Measurements from ENCODE around the gene PPP1R2C.

Gene PPP1R2C

GRCh38 chrX:42778096-42778495 lies at the start of gene PPP1R2C:
Gene PPP1R2C, minus strand, starts transcription at chrX:42778163. Its CDS starts 84 bp downstream, at chrX:42778079.
- DNase-seq, result no peak

GRCh38 chrX:42825201-42825600 lies 47.2 kb upstream of the PPP1R2C start:
- DNase-seq, result no peak

- no peak for DNase-seq
These were observed 46.6 kb upstream of the PPP1R2C start for GRCh38 chrX:42824541-42824940.

GRCh38 chrX:42823443-42823842 lies 45.5 kb upstream of the PPP1R2C start:
- no peak for DNase-seq

- DNase-seq, result no peak
These were observed 44.0 kb upstream of the PPP1R2C start for GRCh38 chrX:42821803-42822443.

- no peak for DNase-seq
These were observed 40.4 kb upstream of the PPP1R2C start for GRCh38 chrX:42818151-42818921.

GRCh38 chrX:42809569-42809968 lies 31.6 kb upstream of the PPP1R2C start:
- DNase-seq, result no peak

GRCh38 chrX:42807393-42807792 lies 29.4 kb upstream of the PPP1R2C start:
- DNase-seq, result no peak

GRCh38 chrX:42804524-42804923 lies 26.6 kb upstream of the PPP1R2C start:
- DNase-seq, result no peak

GRCh38 chrX:42803320-42803719 lies 25.4 kb upstream of the PPP1R2C start:
- no peak for DNase-seq

- no peak for DNase-seq
These were observed 19.8 kb upstream of the PPP1R2C start for GRCh38 chrX:42797651-42798269.

GRCh38 chrX:42783451-42783850 lies 5.5 kb upstream of the PPP1R2C start:
- no peak for DNase-seq

GRCh38 chrX:42776195-42776594 lies 1.8 kb downstream of the PPP1R2C start:
- peak; percentile 81 for DNase-seq

- no peak for DNase-seq
These were observed 5.1 kb downstream of the PPP1R2C start for GRCh38 chrX:42772874-42773273.

GRCh38 chrX:42771506-42772335 lies 6.2 kb downstream of the PPP1R2C start:
- no peak for DNase-seq

- DNase-seq, result no peak
These were observed 7.4 kb downstream of the PPP1R2C start for GRCh38 chrX:42770566-42770965.

- no peak for DNase-seq
These were observed 18.1 kb downstream of the PPP1R2C start for GRCh38 chrX:42759881-42760280.

GRCh38 chrX:42755815-42756214 lies 22.1 kb downstream of the PPP1R2C start:
- DNase-seq, result no peak

- no peak for DNase-seq
These were observed 23.4 kb downstream of the PPP1R2C start for GRCh38 chrX:42754603-42755002.

- no peak for DNase-seq
These were observed 23.8 kb downstream of the PPP1R2C start for GRCh38 chrX:42754115-42754514.

GRCh38 chrX:42752730-42753129 lies 25.2 kb downstream of the PPP1R2C start:
- no peak for DNase-seq

GRCh38 chrX:42751573-42751972 lies 26.4 kb downstream of the PPP1R2C start:
- no peak for DNase-seq

Measured in OCI-M1 (cell line).